ENCODE measurements around the gene ADGRG4. TPM values are rescaled to one million over a fixed set of nuclear protein-coding genes. Genes with fewer than 3 reads are reported as not detected.

Gene ADGRG4
- total and polyA plus RNA-seq, 9 donors = 0.01 to 2.0 (median 0.34) TPM; not detected in 2

- Histone ChIP-seq H3K27ac (no peak overlapping the region), H3K36me3 (no peaks in the 10 kb centered on the region), H3K4me3 (no peak overlapping the region), H3K9me3 (no peaks in the 10 kb centered on the region), H3K27me3 (no peaks in the 10 kb centered on the region), H3K4me1 (ENCODE audit: insufficient read depth) (no peaks in the 10 kb centered on the region)
- intact Hi-C loops (cut with DNase I) = no loop called here
- DNase-seq = no peak
- 41 to 62% (median 49%) methylated on average over 5 of the region's 5 CpGs for WGBS, 3 donors
- TF ChIP-seq EP300 (IDR thresholded peaks at IDR 0.05) (no peak), CTCF (IDR thresholded peaks at IDR 0.05) (no peak), POLR2A (IDR thresholded peaks at IDR 0.05) (no peak)
Measured at GRCh38 chrX:136457303-136457917, 156.6 kb downstream of the ADGRG4 start.

DNA sequence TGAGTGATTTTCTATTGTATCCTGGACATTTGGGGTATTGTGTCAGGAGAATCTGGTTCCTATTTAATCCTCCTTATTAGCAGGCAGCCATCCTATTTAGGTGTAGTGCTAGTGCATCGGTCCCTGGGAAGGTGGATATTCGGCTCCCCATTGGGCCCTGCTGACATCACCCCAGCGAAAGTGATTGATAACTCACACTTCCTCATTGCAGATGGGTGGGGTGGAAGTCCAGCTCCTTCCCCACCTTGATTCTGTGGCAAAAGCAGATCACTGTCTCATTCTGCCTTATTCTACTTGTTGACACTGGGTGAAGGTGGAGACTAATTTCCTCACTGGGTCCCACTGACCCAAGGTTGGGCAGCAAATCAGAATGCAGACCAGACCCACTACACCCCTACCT, 163.8 kb downstream of the ADGRG4 start:
- intact Hi-C loops (cut with DNase I) = no loop called here
- 56 to 89% (median 72%) methylated on average over 3 of the region's 3 CpGs for WGBS, 3 donors
- Histone ChIP-seq H3K36me3 (no peaks in the 10 kb centered on the region), H3K27me3 (no peaks in the 10 kb centered on the region), H3K4me3 (no peak overlapping the region), H3K4me1 (ENCODE audit: insufficient read depth) (no peaks in the 10 kb centered on the region), H3K9me3 (no peaks in the 10 kb centered on the region), H3K27ac (no peak overlapping the region)
- TF ChIP-seq POLR2A (IDR thresholded peaks at IDR 0.05) (no peak), CTCF (IDR thresholded peaks at IDR 0.05) (no peak), EP300 (IDR thresholded peaks at IDR 0.05) (no peak)
- no peak for DNase-seq

Other genes with a start within 250 kb of the ADGRG4 start
- 100 to 1,000 TPM in 3 of 7 donors, 10 to 100 TPM in 4; 62.0 to 313 (median 98.5) TPM for gene FHL1, start 153.4 kb upstream of the ADGRG4 start, total RNA-seq
- gene FHL1, start 153.4 kb upstream of the ADGRG4 start, polyA plus RNA-seq = 100 to 1,000 TPM in 1 of 2 donors, 10 to 100 TPM in 1; 97.0 to 508 TPM
- 10 to 100 TPM; 19.6 to 42.3 (median 29.3) TPM for gene MAP7D3, start 49.6 kb upstream of the ADGRG4 start, total RNA-seq
- gene MAP7D3, start 49.6 kb upstream of the ADGRG4 start, polyA plus RNA-seq = 10 to 100 TPM; 11.6 to 30.8 TPM
- gene BRS3, start 187.0 kb downstream of the ADGRG4 start, total RNA-seq = 1 to 10 TPM in 3 of 7 donors, under 1 TPM in 4; 0.23 to 2.8 (median 0.98) TPM
- 1 to 10 TPM in 1 of 2 donors, under 1 TPM in 1; 0.21 to 1.8 TPM for gene BRS3, start 187.0 kb downstream of the ADGRG4 start, polyA plus RNA-seq
- 10 to 100 TPM; 44.2 to 72.3 (median 58.8) TPM for gene HTATSF1, start 196.6 kb downstream of the ADGRG4 start, total RNA-seq
- gene HTATSF1, start 196.6 kb downstream of the ADGRG4 start, polyA plus RNA-seq = 10 to 100 TPM; 49.7 to 66.6 TPM
- 1 to 10 TPM in 1 of 7 donors, under 1 TPM in 2, not detected in 4; 0.36 to 1.6 (median 0.92) TPM for gene VGLL1, start 231.3 kb downstream of the ADGRG4 start, total RNA-seq
- not detected for gene VGLL1, start 231.3 kb downstream of the ADGRG4 start, polyA plus RNA-seq